Stomach (tissue), 9 donors: ENCODE measurements around the gene CXCL10. TPM values are rescaled to one million over a fixed set of nuclear protein-coding genes. Genes with fewer than 3 reads are reported as not detected.
A peak's percentile ranks its signal among the peaks of the same experiment; 100 is the strongest.

ENCODE experiments used
- DNase-seq, 2 donors: peaks; one replicate each; pipeline versions ENCODE4 v3.0.0 to v3.0.0-alpha.2; 2013 to 2019
- H3K27ac ChIP-seq, 5 donors: fragments of 200-600 bp in 4 of 5; sonication (generic) in 4 of 5; one replicate each; pipeline ENCODE4 v1.5.1; 2013 to 2019; ENCODE audit warnings: mild to moderate bottlenecking in 1 of 5, moderate library complexity in 1 of 5
- H3K27me3 ChIP-seq, 3 donors: fragments of 200-600 bp; sonication (generic); one replicate each; pipeline ENCODE4 v1.5.1; 2017 to 2019; ENCODE audit warnings: mixed run types in 1 of 3
- H3K36me3 ChIP-seq, 4 donors: fragments of 200-600 bp; sonication (generic); 1 replicate in 3 of 4; 2 replicates in 1 of 4; pipeline ENCODE4 v1.5.1; 2016 to 2019
- H3K4me1 ChIP-seq, 4 donors: fragments of 200-600 bp; sonication (generic); one replicate each; pipeline ENCODE4 v1.5.1; 2016 to 2019
- H3K4me3 ChIP-seq, 4 donors: fragments of 200-600 bp; sonication (generic) in 3 of 4; one replicate each; pipeline ENCODE4 v1.5.1; 2016 to 2019; ENCODE audit warnings: mild to moderate bottlenecking in 1 of 4
- H3K9me3 ChIP-seq, 4 donors: fragments of 200-600 bp; sonication (generic); one replicate each; pipeline ENCODE4 v1.5.1; 2016 to 2019
- CTCF ChIP-seq, 7 experiments: fragments of 450-650 bp in 4 of 7; fragments of 200-600 bp in 3 of 7; sonication (generic) in 3 of 7; IDR thresholded peaks; one replicate each; pipeline ENCODE4 v1.5.1; 2016 to 2019; ENCODE audit warnings: antibody characterized with exemption in 7 of 7, control low read depth in 2 of 7, mild to moderate bottlenecking in 1 of 7
- EP300 ChIP-seq: sonication (generic); formaldehyde crosslinking; IDR thresholded peaks from one replicate; pipeline ENCODE4 v1.6.1; 2017; ENCODE audit warnings: antibody characterized with exemption
- POLR2A ChIP-seq, 4 donors: fragments of 450-650 bp; IDR thresholded peaks; one replicate each; pipeline ENCODE4 v1.6.1; 2016; ENCODE audit warnings: antibody characterized with exemption in 4 of 4, control low read depth in 2 of 4, mild to moderate bottlenecking in 1 of 4, moderate library complexity in 1 of 4
- POLR2AphosphoS5 ChIP-seq, 3 donors: sonication (generic); formaldehyde crosslinking; IDR thresholded peaks; one replicate each; pipeline ENCODE4 v1.6.1; 2016; ENCODE audit warnings: antibody characterized with exemption in 3 of 3
- WGBS, 5 donors: extraction: QIAGEN DNeasy Blood & Tissue Kit in 3 of 5; methylation state at CpG; one replicate each; pipeline versions ENCODE4 v1.1.5 to v1.1.7; 2013 to 2018; 5-methylcytosine and 5-hydroxymethylcytosine counted together
- intact Hi-C: fragments of 100-400 bp; cut with DNase I; formaldehyde crosslinking; loops from one replicate; pipeline ENCODE4 v1.15.1; 2023; ENCODE audit warnings: low total_unique reads
- polyA plus RNA-seq, 3 donors: library from polyadenylated mRNA; stranded (reverse); fragments of 200-250 nt; gene quantifications; one replicate each; pipeline ENCODE4 v1.2.3, GENCODE V29; 2013
- total RNA-seq, 5 donors: library from RNA; depleted of rRNA; stranded (reverse); fragments of >200 nt; gene quantifications; one replicate each; pipeline versions ENCODE4 v1.1.0 to v1.2.3, GENCODE V29; 2014 to 2016
- donor health status: healthy with polysubstance abuse.
- donor health status: Bipolar disorder and iron deficiency.
- donor health status: healthy.

The CXCL10 gene
- total and polyA plus RNA-seq, 8 donors = 0.92 to 25.6 (median 2.7) TPM; not detected in 4

GRCh38 chr4:76011700-76012387, 11.5 kb downstream of the CXCL10 start:
- intact Hi-C loops = no loop called here
- no peaks in the 10 kb centered on the region for H3K9me3 ChIP-seq
- peak overlapping the region; percentile 25 to 72 (median 66) for H3K27ac ChIP-seq
- TF ChIP-seq POLR2A (IDR thresholded peaks at IDR 0.05) = no peak
- TF ChIP-seq EP300 = no peak
- no peak for TF ChIP-seq CTCF (IDR thresholded peaks at IDR 0.05)
- TF ChIP-seq POLR2AphosphoS5 (IDR thresholded peaks at IDR 0.05) = no peak
- WGBS, 5 donors = 46 to 65% (median 53%) methylated on average over 13 of the region's 13 CpGs
- H3K36me3 ChIP-seq = no peaks in the 10 kb centered on the region
- peaks cover 0 to 16% (median 8%) of the 10 kb centered on the region in 4 donors for H3K4me1 ChIP-seq
- DNase-seq = peak in 1 of 2 donors; percentile 85
- peak overlapping the region in 2 of 4 donors; percentile 2 to 11 for H3K4me3 ChIP-seq
- no peaks in the 10 kb centered on the region for H3K27me3 ChIP-seq

GRCh38 chr4:76011018-76011670, 12.2 kb downstream of the CXCL10 start:
- intact Hi-C loops = no loop called here
- Histone ChIP-seq H3K4me3 (peak overlapping the region in 1 of 4 donors; percentile 11), H3K27ac (peak overlapping the region; percentile 25 to 72 (median 66)), H3K4me1 (peaks cover 0 to 16% (median 8%) of the 10 kb centered on the region in 4 donors), H3K9me3 (no peaks in the 10 kb centered on the region), H3K36me3 (no peaks in the 10 kb centered on the region), H3K27me3 (no peaks in the 10 kb centered on the region)
- no peak for DNase-seq
- no peak for TF ChIP-seq POLR2AphosphoS5 (IDR thresholded peaks at IDR 0.05)
- TF ChIP-seq POLR2A (IDR thresholded peaks at IDR 0.05) = no peak
- TF ChIP-seq CTCF (IDR thresholded peaks at IDR 0.05) = no peak
- WGBS, 5 donors = 94 to 97% (median 96%) methylated on average over 25 to 31 of the region's 31 CpGs

GRCh38 chr4:76010576-76010975, 12.7 kb downstream of the CXCL10 start:
- Histone ChIP-seq H3K4me1 (peaks cover 0 to 16% (median 8%) of the 10 kb centered on the region in 4 donors), H3K27ac (no peak overlapping the region), H3K27me3 (no peaks in the 10 kb centered on the region), H3K9me3 (no peaks in the 10 kb centered on the region), H3K36me3 (no peaks in the 10 kb centered on the region), H3K4me3 (no peak overlapping the region)
- DNase-seq = no peak
- intact Hi-C loops = no loop called here
- WGBS, 5 donors = 95 to 96% (median 95%) methylated on average over 13 of the region's 13 CpGs
- no peak for TF ChIP-seq POLR2A (IDR thresholded peaks at IDR 0.05)
- no peak for TF ChIP-seq EP300
- no peak for TF ChIP-seq POLR2AphosphoS5 (IDR thresholded peaks at IDR 0.05)
- no peak for TF ChIP-seq CTCF (IDR thresholded peaks at IDR 0.05)

GRCh38 chr4:76009311-76009710, 14.0 kb downstream of the CXCL10 start:
- TF ChIP-seq CTCF (IDR thresholded peaks at IDR 0.05) (no peak), POLR2A (IDR thresholded peaks at IDR 0.05) (no peak), POLR2AphosphoS5 (IDR thresholded peaks at IDR 0.05) (no peak), EP300 (no peak)
- DNase-seq = no peak
- H3K4me3 ChIP-seq = no peak overlapping the region
- no peak overlapping the region for H3K27ac ChIP-seq
- H3K27me3 ChIP-seq = no peaks in the 10 kb centered on the region
- 78 to 87% (median 84%) methylated on average over 5 of the region's 5 CpGs for WGBS, 5 donors
- no peaks in the 10 kb centered on the region for H3K36me3 ChIP-seq
- intact Hi-C loops = no loop called here
- peaks cover 0 to 16% (median 8%) of the 10 kb centered on the region in 4 donors for H3K4me1 ChIP-seq
- no peaks in the 10 kb centered on the region for H3K9me3 ChIP-seq
